ENCODE results near the gene CSMD2.

The CSMD2 gene

GRCh38 chr1:33659641-33660040 is 505.4 kb downstream of the CSMD2 start:
- DNase-seq = no peak

- DNase-seq = no peak
Measured at GRCh38 chr1:33657833-33658232, 507.2 kb downstream of the CSMD2 start.

DNA sequence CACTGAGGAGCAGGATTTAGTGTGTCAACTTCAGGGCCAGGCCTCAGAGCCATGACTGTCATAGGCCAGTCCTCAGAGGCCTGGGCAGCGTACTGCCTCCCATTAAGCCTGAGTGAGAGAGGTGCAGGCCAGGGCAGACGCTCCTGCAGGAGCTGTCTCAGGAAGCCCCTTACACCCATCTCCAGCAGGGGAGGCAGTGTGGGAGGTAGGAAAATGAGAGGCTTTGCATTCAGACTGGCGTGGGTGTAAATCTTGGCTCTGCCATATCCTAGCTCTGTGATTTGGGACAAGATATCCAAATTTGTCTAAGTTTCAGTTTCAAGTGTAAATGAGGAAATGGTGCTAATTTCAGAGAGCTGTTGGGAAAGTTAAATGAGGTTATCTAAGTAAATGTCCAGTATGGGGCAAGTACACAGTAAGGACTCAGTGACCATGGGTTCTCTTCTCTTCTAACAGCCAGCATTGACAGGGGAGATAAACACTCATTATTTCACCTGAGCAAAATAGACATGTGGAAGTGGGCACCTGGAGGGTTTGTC is 508.5 kb downstream of the CSMD2 start:
- DNase-seq = no peak

- DNase-seq = no peak
Measured at GRCh38 chr1:33655496-33655895, 509.5 kb downstream of the CSMD2 start.

- DNase-seq = no peak
Measured at GRCh38 chr1:33654267-33654834, 510.7 kb downstream of the CSMD2 start.

- DNase-seq = no peak
Measured at GRCh38 chr1:33653226-33653625, 511.8 kb downstream of the CSMD2 start.

DNA sequence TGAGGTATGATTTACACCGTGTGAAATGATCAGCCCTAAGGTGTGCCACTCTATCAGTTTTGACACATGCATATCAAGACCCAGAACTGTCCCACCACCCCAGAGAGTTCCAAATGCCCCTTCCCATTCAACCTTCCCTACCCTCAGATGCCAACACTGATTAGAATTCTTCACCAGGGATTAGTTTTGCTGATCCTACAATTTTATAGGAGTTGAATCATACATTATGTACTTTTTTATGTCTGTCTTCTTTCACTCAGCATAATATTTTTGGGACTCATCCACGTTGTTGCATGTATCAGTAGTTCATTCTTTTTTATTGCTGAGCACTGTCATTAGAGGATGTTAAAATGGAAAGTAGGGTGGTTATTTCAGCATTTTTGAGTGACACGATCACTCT is 514.3 kb downstream of the CSMD2 start:
- DNase-seq = no peak

- DNase-seq = no peak
Measured at GRCh38 chr1:33649759-33650158, 515.3 kb downstream of the CSMD2 start.

- DNase-seq = no peak
Measured at GRCh38 chr1:33643216-33643615, 521.8 kb downstream of the CSMD2 start.

- DNase-seq = no peak
Measured at GRCh38 chr1:33641104-33641830, 523.8 kb downstream of the CSMD2 start.

- no peak for DNase-seq
Measured at GRCh38 chr1:33640114-33640660, 524.8 kb downstream of the CSMD2 start.

- DNase-seq = no peak
Measured at GRCh38 chr1:33637846-33638440, 527.1 kb downstream of the CSMD2 start.

GRCh38 chr1:33636209-33636608 is 528.8 kb downstream of the CSMD2 start:
- no peak for DNase-seq

DNA sequence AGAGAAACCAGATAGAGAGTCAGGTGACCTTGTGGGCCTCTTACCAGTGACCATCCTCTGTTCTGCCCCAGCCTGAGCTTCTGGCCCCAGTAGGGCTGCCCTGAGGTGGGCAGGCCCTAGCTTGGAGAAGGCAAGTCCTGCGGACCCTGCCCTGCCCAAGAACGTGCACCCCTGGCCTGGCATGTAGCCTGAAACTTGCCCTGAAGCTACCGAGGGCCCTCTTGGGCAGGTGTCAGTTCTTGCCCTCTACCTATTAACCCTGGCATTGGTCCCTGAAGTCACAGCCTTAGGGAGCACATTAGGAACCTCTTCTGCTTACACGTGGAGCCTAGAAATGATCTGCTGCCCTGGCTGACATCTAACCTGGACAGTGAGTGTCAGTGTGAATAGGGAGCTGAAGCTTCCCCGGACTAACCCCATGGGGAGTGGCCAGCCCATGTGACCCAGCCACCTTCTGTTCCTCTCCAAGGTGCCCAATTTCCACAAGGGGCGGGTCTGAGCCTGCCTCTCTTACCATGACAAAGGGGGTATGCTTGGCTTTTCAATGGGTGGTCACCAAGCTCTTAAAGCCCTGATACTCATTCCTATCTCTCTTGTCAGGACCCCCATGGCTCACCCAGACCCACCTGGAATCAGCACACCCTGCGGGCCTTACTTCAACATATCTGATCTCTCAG is 529.6 kb downstream of the CSMD2 start:
- no peak for DNase-seq

DNA sequence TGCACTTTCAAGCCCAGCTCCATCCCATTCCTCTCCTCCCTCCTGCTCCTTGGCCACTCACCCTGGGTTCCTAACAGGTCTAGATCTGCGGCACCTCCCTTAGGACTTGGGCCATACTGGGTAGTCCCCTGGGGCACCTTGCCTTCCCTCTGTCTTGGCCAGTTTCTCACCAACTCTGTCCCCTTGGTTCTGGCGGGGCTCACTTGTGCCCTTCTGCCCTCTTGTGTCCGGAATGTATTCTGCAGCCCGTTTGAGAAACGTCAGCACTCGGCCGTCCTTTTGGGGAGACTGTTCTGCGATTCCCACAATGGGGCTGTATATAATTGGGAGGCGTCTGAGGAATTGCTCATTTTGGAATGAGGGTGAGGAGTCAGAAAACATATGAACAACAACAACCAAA is 530.2 kb downstream of the CSMD2 start:
- DNase-seq = peak; percentile 26

DNA sequence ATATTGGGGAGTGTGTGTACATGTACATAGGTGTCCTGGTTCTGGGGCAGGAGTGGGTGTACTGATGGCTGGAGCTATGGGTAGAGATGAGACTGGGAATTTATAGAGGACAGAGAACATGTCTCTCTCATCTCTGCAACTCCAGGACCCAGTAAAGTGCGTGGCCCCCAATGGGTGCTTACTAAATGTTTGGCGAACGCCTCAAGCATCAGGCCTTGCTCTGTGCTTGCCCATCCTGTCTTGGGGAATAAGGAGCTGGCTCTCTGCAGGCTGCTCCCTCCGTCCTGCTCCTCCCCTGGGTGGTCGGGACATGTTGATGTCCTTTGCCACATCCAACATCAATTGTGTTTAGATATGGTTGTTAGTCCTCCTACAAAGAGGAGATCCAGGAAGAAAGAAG is 530.9 kb downstream of the CSMD2 start:
- no peak for DNase-seq

DNA sequence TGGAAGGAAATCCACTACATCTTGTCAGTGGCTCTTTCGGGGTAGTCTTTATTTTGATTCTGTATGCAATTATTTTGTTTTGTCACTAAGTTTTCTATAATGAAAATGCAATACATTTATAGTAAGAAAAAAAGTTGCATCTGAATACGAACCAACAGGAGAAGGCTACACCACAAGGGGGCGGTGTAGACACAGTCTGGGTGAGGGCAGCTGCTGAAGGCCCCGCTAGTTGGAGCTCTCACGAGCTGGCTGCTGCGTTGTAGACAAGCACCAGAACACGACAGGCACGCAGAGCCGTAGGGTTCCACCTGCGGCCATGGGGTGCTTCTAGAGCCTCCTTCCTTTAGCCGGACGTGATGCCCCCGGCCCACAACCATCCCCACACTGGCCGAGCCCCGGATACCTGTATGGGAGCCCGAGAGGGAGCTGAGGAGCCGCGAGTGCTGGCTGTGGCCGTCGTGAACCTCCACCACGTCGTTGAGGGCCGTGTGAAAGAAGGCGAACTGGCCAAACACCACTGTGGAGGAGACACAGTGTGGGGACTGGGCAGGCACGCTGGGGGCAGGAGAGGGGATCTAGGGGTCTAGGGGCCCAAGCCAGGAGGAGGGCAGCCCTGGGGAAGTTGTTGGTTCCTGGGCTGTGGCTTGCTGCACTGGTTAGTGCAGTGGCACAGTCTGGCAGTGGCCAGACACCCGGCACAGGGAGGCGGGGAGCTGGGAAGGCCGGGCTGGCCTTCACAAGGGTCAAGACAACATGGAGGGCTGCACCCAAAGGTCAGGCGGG is 531.8 kb downstream of the CSMD2 start:
- peak; percentile 57 for DNase-seq

- no peak for DNase-seq
Measured at GRCh38 chr1:33630686-33631085, 534.3 kb downstream of the CSMD2 start.

- no peak for DNase-seq
Measured at GRCh38 chr1:33626801-33627200, 538.2 kb downstream of the CSMD2 start.

GRCh38 chr1:33624991-33625870 is 539.8 kb downstream of the CSMD2 start:
- no peak for DNase-seq

GRCh38 chr1:33624261-33624990 is 540.6 kb downstream of the CSMD2 start:
- DNase-seq = no peak
